Measurements from ENCODE around the gene CACNA1C. TPM values are rescaled to one million over a fixed set of nuclear protein-coding genes. Genes with fewer than 3 reads are reported as not detected.

CACNA1C gene
- total and polyA plus RNA-seq, 2 of the 4 experiments (the other 2 are of a cell fraction) = 1.6 to 2.6 TPM

DNA sequence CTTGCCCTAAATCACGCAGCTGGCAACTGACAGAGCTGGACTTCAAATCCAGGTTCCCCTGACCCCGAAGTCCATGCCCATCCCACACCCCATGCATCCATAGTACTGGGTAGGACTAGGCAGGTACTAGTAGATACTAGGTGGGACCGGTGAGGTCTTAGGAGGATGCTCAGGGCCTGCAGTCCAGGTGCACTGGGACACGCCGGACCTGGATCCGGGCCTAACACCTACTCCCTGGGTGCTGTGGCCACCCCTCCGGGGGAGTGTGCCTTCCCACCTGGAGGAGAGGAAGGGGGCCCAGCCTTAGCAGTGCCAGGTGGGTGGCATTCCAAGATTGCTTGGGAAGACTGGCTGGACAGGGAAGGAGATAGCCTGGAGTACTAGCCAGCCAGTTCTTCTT, 64.8 kb downstream of the CACNA1C start:
- Histone ChIP-seq H3K9me3 (ENCODE audit: control insufficient read depth, insufficient read depth, low read length) (no peaks in the 10 kb centered on the region), H4K91ac (ENCODE audit: insufficient read depth, low read depth, low read length) (no peak overlapping the region), H2AK9ac (replicated peaks; ENCODE audit: low read depth, low read length, poor library complexity) (peak overlapping the region; percentile 39), H3K9ac (ENCODE audit: low read depth, low read length) (no peak overlapping the region), H3K9me1 (ENCODE audit: insufficient read depth, low read length) (peaks cover 23% of the 10 kb centered on the region), H3K14ac (replicated peaks; ENCODE audit: low read depth, low read length) (no peak overlapping the region), H3K4me2 (ENCODE audit: low read depth, low read length) (no peak overlapping the region), H3K27me3 (ENCODE audit: control insufficient read depth, insufficient read depth, low read length) (no peaks in the 10 kb centered on the region), H2BK15ac (ENCODE audit: low read depth, low read length) (no peak overlapping the region), H2BK5ac (ENCODE audit: low read depth, low read length, poor library complexity, severe bottlenecking) (no peak overlapping the region), H4K8ac (ENCODE audit: low read depth in 2 of 2, low read length in 2 of 2) (no peak overlapping the region), H3K4me1 (ENCODE audit: control insufficient read depth, insufficient read depth, low read length) (peaks cover 24% of the 10 kb centered on the region), H3K79me1 (ENCODE audit: low read depth in 1 of 2, low read length in 2 of 2) (peaks cover 3 to 8% of the 10 kb centered on the region in 2 experiments; a peak in 1 of 4 replicates), H2AFZ (replicated peaks; ENCODE audit: low read length, poor library complexity) (peak overlapping the region; percentile 15), H3K4me3 (ENCODE audit: insufficient read depth, low read depth, low read length) (no peak overlapping the region), H3K18ac (ENCODE audit: low read depth, low read length) (no peak overlapping the region), H2BK20ac (ENCODE audit: low read depth, low read length) (no peak overlapping the region), H2BK120ac (ENCODE audit: low read depth, low read length) (no peak overlapping the region), H3K56ac (ENCODE audit: extremely low read depth, insufficient read depth, low read length) (no peak overlapping the region), H2AK5ac (ENCODE audit: low read depth, low read length) (no peak overlapping the region), H3K23ac (ENCODE audit: low read depth, low read length) (no peak overlapping the region), H4K20me1 (ENCODE audit: insufficient read depth, low read length) (peaks cover 3% of the 10 kb centered on the region; the same call in 1 of the 2 replicates), H4K5ac (ENCODE audit: low read depth, low read length) (no peak overlapping the region), H3K36me3 (ENCODE audit: control insufficient read depth, insufficient read depth, low read length) (peaks cover 17% of the 10 kb centered on the region; the same call in 1 of the 2 replicates), H3K27ac (ENCODE audit: insufficient read depth, low read length) (no peak overlapping the region), H3K4ac (ENCODE audit: low read depth, low read length) (no peak overlapping the region)
- DNase-seq = no peak
- POLR2A ChIA-PET (ENCODE audit: unreplicated experiment) = no interaction called here
- no peak for ATAC-seq (ENCODE audit: low read depth)
- no peak for TF ChIP-seq RAD21 (IDR thresholded peaks at IDR 0.05; ENCODE audit: low read length)
- TF ChIP-seq, protein P1, sequence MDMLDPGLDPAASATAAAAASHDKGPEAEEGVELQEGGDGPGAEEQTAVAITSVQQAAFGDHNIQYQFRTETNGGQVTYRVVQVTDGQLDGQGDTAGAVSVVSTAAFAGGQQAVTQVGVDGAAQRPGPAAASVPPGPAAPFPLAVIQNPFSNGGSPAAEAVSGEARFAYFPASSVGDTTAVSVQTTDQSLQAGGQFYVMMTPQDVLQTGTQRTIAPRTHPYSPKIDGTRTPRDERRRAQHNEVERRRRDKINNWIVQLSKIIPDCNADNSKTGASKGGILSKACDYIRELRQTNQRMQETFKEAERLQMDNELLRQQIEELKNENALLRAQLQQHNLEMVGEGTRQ (IDR thresholded peaks at IDR 0.05; ENCODE audit: low read depth, low read length) = no peak
- TF ChIP-seq, protein P2, sequence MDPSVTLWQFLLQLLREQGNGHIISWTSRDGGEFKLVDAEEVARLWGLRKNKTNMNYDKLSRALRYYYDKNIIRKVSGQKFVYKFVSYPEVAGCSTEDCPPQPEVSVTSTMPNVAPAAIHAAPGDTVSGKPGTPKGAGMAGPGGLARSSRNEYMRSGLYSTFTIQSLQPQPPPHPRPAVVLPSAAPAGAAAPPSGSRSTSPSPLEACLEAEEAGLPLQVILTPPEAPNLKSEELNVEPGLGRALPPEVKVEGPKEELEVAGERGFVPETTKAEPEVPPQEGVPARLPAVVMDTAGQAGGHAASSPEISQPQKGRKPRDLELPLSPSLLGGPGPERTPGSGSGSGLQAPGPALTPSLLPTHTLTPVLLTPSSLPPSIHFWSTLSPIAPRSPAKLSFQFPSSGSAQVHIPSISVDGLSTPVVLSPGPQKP (IDR thresholded peaks at IDR 0.05; ENCODE audit: borderline replicate concordance, low read depth, low read length) = no peak
- TF ChIP-seq, protein P3, sequence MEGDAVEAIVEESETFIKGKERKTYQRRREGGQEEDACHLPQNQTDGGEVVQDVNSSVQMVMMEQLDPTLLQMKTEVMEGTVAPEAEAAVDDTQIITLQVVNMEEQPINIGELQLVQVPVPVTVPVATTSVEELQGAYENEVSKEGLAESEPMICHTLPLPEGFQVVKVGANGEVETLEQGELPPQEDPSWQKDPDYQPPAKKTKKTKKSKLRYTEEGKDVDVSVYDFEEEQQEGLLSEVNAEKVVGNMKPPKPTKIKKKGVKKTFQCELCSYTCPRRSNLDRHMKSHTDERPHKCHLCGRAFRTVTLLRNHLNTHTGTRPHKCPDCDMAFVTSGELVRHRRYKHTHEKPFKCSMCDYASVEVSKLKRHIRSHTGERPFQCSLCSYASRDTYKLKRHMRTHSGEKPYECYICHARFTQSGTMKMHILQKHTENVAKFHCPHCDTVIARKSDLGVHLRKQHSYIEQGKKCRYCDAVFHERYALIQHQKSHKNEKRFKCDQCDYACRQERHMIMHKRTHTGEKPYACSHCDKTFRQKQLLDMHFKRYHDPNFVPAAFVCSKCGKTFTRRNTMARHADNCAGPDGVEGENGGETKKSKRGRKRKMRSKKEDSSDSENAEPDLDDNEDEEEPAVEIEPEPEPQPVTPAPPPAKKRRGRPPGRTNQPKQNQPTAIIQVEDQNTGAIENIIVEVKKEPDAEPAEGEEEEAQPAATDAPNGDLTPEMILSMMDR (conservative IDR thresholded peaks at IDR 0.05; ENCODE audit: low read depth, low read length) = no peak
- no peak for TF ChIP-seq CEBPB (IDR thresholded peaks at IDR 0.05; ENCODE audit: low read depth, low read length)
- TF ChIP-seq SMC3 (IDR thresholded peaks at IDR 0.05; ENCODE audit: low read depth, low read length) = no peak
- WGBS, 2 experiments (ENCODE audit: extremely low coverage in 2 of 2, insufficient read length in 1 of 2) = no CpG with 5 or more reads among the region's 7 CpGs
- dilution Hi-C loops (cut with HindIII; ENCODE audit: low sequenced_read_pairs, unreplicated experiment) (no loop called here), in situ Hi-C loops (cut with MboI; ENCODE audit: low sequenced_read_pairs) (no loop called here), intact Hi-C loops (cut with micrococcal nuclease) (no loop called here)
- BruUV-seq (replicated peaks) = no TSS peak
- CTCF ChIA-PET = interaction anchor here (0.8 kb wide), 1 partner anchor 35 kb away, joined by 3 read pairs; no protein-coding TSS in a partner anchor

Measured in IMR-90 (cell line).